Measurements from ENCODE around the gene ATP2B3. TPM values are rescaled to one million over a fixed set of nuclear protein-coding genes. Genes with fewer than 3 reads are reported as not detected.

The ATP2B3 gene
- polyA plus RNA-seq, 1 donor (not counting 4 experiments of a cell fraction or from before 2014, with no cell fraction given) = not detected

GRCh38 chrX:153569475-153569874 is 52.0 kb downstream of the ATP2B3 start:
- Histone ChIP-seq H3K4me3 (ENCODE audit: control insufficient read depth in 2 of 3, extremely low read depth in 1 of 3, insufficient read depth in 2 of 3, low read depth in 1 of 3, low read length in 3 of 3) (no peak overlapping the region), H3K4me2 (ENCODE audit: control insufficient read depth, extremely low read depth, insufficient read depth, low read depth, low read length) (no peak overlapping the region), H3K9ac (ENCODE audit: control insufficient read depth, extremely low read depth, insufficient read depth, low read length) (no peak overlapping the region), H3K9me3 (ENCODE audit: control insufficient read depth, low read depth, low read length) (no peaks in the 10 kb centered on the region), H3K79me2 (ENCODE audit: control insufficient read depth, insufficient read depth, low read length) (no peaks in the 10 kb centered on the region), H3K27me3 (ENCODE audit: control insufficient read depth, extremely low read depth, insufficient read depth, low read length) (peaks cover 5% of the 10 kb centered on the region), H3K36me3 (ENCODE audit: control insufficient read depth in 2 of 2, extremely low read depth in 1 of 2, insufficient read depth in 2 of 2, low read length in 2 of 2) (no peaks in the 10 kb centered on the region), H4K20me1 (ENCODE audit: control insufficient read depth, extremely low read depth, insufficient read depth, low read length) (no peaks in the 10 kb centered on the region), H3K9me1 (ENCODE audit: control insufficient read depth, extremely low read depth, insufficient read depth, low read length) (no peaks in the 10 kb centered on the region), H3K27ac (ENCODE audit: control insufficient read depth, insufficient read depth, low read length) (no peak overlapping the region), H2AFZ (ENCODE audit: control insufficient read depth, low read length) (no peak overlapping the region), H3K4me1 (ENCODE audit: control insufficient read depth, extremely low read depth, insufficient read depth, low read length) (no peaks in the 10 kb centered on the region)
- TF ChIP-seq CTCF (optimal IDR thresholded peaks at IDR 0.05 in 1 of 3, IDR thresholded peaks at IDR 0.05 in 1 of 3, conservative IDR thresholded peaks at IDR 0.05 in 1 of 3; ENCODE audit: extremely low read depth in 1 of 3, insufficient read depth in 2 of 3, low read length in 3 of 3) (no peak), EZH2 (IDR thresholded peaks at IDR 0.05; ENCODE audit: low read length) (no peak)
- FAIRE-seq = no peak
- dilution Hi-C loops (cut with MboI; ENCODE audit: extremely low pct_ligation_motif_present, low sequenced_read_pairs) = no loop called here
- DNase-seq (ENCODE audit: low read depth, low spot score) = no peak

GRCh38 chrX:153571534-153571908 is 54.1 kb downstream of the ATP2B3 start:
- no peaks in the 10 kb centered on the region for H3K79me2 ChIP-seq (ENCODE audit: control insufficient read depth, insufficient read depth, low read length)
- H3K9ac ChIP-seq (ENCODE audit: control insufficient read depth, extremely low read depth, insufficient read depth, low read length) = no peak overlapping the region
- H4K20me1 ChIP-seq (ENCODE audit: control insufficient read depth, extremely low read depth, insufficient read depth, low read length) = no peaks in the 10 kb centered on the region
- DNase-seq (ENCODE audit: low read depth, low spot score) (no peak), FAIRE-seq (no peak)
- H3K9me3 ChIP-seq (ENCODE audit: control insufficient read depth, low read depth, low read length) = no peaks in the 10 kb centered on the region
- TF ChIP-seq EZH2 (IDR thresholded peaks at IDR 0.05; ENCODE audit: low read length) = no peak
- TF ChIP-seq CTCF (optimal IDR thresholded peaks at IDR 0.05 in 1 of 3, IDR thresholded peaks at IDR 0.05 in 1 of 3, conservative IDR thresholded peaks at IDR 0.05 in 1 of 3; ENCODE audit: extremely low read depth in 1 of 3, insufficient read depth in 2 of 3, low read length in 3 of 3) = no peak
- dilution Hi-C loops (cut with MboI; ENCODE audit: extremely low pct_ligation_motif_present, low sequenced_read_pairs) = no loop called here
- H3K4me1 ChIP-seq (ENCODE audit: control insufficient read depth, extremely low read depth, insufficient read depth, low read length) = no peaks in the 10 kb centered on the region
- no peak overlapping the region for H2AFZ ChIP-seq (ENCODE audit: control insufficient read depth, low read length)
- no peak overlapping the region for H3K27ac ChIP-seq (ENCODE audit: control insufficient read depth, insufficient read depth, low read length)
- no peaks in the 10 kb centered on the region for H3K9me1 ChIP-seq (ENCODE audit: control insufficient read depth, extremely low read depth, insufficient read depth, low read length)
- H3K27me3 ChIP-seq (ENCODE audit: control insufficient read depth, extremely low read depth, insufficient read depth, low read length) = peaks cover 5% of the 10 kb centered on the region
- no peak overlapping the region for H3K4me3 ChIP-seq (ENCODE audit: control insufficient read depth in 2 of 3, extremely low read depth in 1 of 3, insufficient read depth in 2 of 3, low read depth in 1 of 3, low read length in 3 of 3)
- H3K36me3 ChIP-seq (ENCODE audit: control insufficient read depth in 2 of 2, extremely low read depth in 1 of 2, insufficient read depth in 2 of 2, low read length in 2 of 2) = no peaks in the 10 kb centered on the region
- H3K4me2 ChIP-seq (ENCODE audit: control insufficient read depth, extremely low read depth, insufficient read depth, low read depth, low read length) = no peak overlapping the region

Data from keratinocyte (primary cell).